AG04450 (cell line): ENCODE data around the gene CRNN. TPM values are rescaled to one million over a fixed set of nuclear protein-coding genes. Genes with fewer than 3 reads are reported as not detected.

Source experiments
- CTCF ChIA-PET: fragments of 300-600, 350-600 bp; formaldehyde crosslinking; extraction: SDS; loops from one replicate; lab custom pipeline; 2022; ENCODE audit warnings: antibody characterized with exemption, inconsistent platforms; lab: Charles Lee
- POLR2A ChIA-PET: fragments of 350-600 bp; formaldehyde crosslinking; extraction: SDS; loops from one replicate; lab custom pipeline; 2021; ENCODE audit warnings: antibody characterized with exemption, inconsistent platforms; lab: Yijun Ruan, JAX
- DNase-seq: peaks from one replicate; pipeline ENCODE4 v3.0.0-alpha.2; 2011; ENCODE audit warnings: low read depth, low spot score
- H3K27ac ChIP-seq: one replicate; pipeline ENCODE4 v1.5.1; 2012; ENCODE audit warnings: low read depth, low read length, control low read depth
- H3K27me3 ChIP-seq: one replicate; pipeline ENCODE4 v1.6.0; 2012; ENCODE audit warnings: low read length; ENCODE audit not compliant: control insufficient read depth, insufficient read depth
- H3K4me3 ChIP-seq: 2 replicates; pipeline ENCODE4 v1.5.1; 2011; ENCODE audit warnings: mild to moderate bottlenecking, low read depth, low read length, control low read depth
- H3K9me3 ChIP-seq: 2 replicates; pipeline ENCODE4 v1.5.1; 2012; ENCODE audit warnings: low read length; ENCODE audit not compliant: control insufficient read depth, insufficient read depth
- CTCF ChIP-seq: IDR thresholded peaks from 2 replicates; pipeline ENCODE4 v1.5.1; 2011; ENCODE audit warnings: low read depth, low read length, control low read depth, inconsistent platforms
- polyA plus RNA-seq: library from polyadenylated mRNA; depleted of rRNA; stranded (reverse); fragments of >200 nt; gene quantifications from 2 replicates; pipeline ENCODE4 v1.2.3, GENCODE V29; 2011

Gene CRNN
- polyA plus RNA-seq, 1 experiment: not detected

GRCh38 chr1:152398812-152399698 is 15.0 kb downstream of the CRNN start:
- TF ChIP-seq CTCF: no peak
- ChIA-PET POLR2A (no interaction called here), CTCF (interaction anchor here (0.9 kb wide), 1 partner anchor 60 kb away, joined by 3 read pairs; no protein-coding TSS in a partner anchor)
- no peak for DNase-seq
- Histone ChIP-seq H3K27me3 (no peaks in the 10 kb centered on the region), H3K9me3 (peaks cover 3% of the 10 kb centered on the region; the same call in 1 of the 2 replicates), H3K27ac (peak overlapping the region; percentile 21), H3K4me3 (no peak overlapping the region)

- no peak for TF ChIP-seq CTCF
- CTCF ChIA-PET: no interaction called here
- no peak for DNase-seq
These were observed 16.6 kb downstream of the CRNN start for GRCh38 chr1:152397474-152397873.

GRCh38 chr1:152394151-152394550 is 19.9 kb downstream of the CRNN start:
- Histone ChIP-seq H3K27me3 (no peaks in the 10 kb centered on the region), H3K27ac (no peak overlapping the region), H3K4me3 (no peak overlapping the region), H3K9me3 (peaks cover under 1% of the 10 kb centered on the region; the same call in 1 of the 2 replicates)
- ChIA-PET CTCF (no interaction called here), POLR2A (no interaction called here)
- DNase-seq: no peak
- no peak for TF ChIP-seq CTCF

More at GRCh38 chr1:152397474-152397873, 16.6 kb downstream of the CRNN start:
- POLR2A ChIA-PET: no interaction called here
- Histone ChIP-seq H3K27ac (no peak overlapping the region), H3K4me3 (no peak overlapping the region), H3K9me3 (peaks cover 3% of the 10 kb centered on the region; the same call in 1 of the 2 replicates), H3K27me3 (no peaks in the 10 kb centered on the region)

GRCh38 chr1:152392909-152393308 is 21.2 kb downstream of the CRNN start:
- DNase-seq: no peak
- Histone ChIP-seq H3K27me3 (no peaks in the 10 kb centered on the region), H3K27ac (no peak overlapping the region), H3K9me3 (no peaks in the 10 kb centered on the region), H3K4me3 (no peak overlapping the region)
- no peak for TF ChIP-seq CTCF
- POLR2A ChIA-PET: no interaction called here
- CTCF ChIA-PET: no interaction called here

- ChIA-PET CTCF (no interaction called here), POLR2A (no interaction called here)
- H3K27me3 ChIP-seq: no peaks in the 10 kb centered on the region
- H3K27ac ChIP-seq: no peak overlapping the region
- no peaks in the 10 kb centered on the region; the same call in 1 of the 2 replicates for H3K9me3 ChIP-seq
- no peak for DNase-seq
- TF ChIP-seq CTCF: no peak
- H3K4me3 ChIP-seq: no peak overlapping the region
These were observed 25.2 kb downstream of the CRNN start for GRCh38 chr1:152388889-152389288.
